ENCODE measurements around the gene LRCH3. TPM values are rescaled to one million over a fixed set of nuclear protein-coding genes. Genes with fewer than 3 reads are reported as not detected.
A peak's percentile ranks its signal among the peaks of the same experiment; 100 is the strongest.

LRCH3 gene
- total RNA-seq, 4 donors from 2014 or later = 15.0 to 197 (median 23.2) TPM

GRCh38 chr3:197874653-197875052 lies 83.6 kb downstream of the LRCH3 start:
- Histone ChIP-seq H3K4me1 (no peaks in the 10 kb centered on the region), H3K4me3 (no peak overlapping the region), H3K9me3 (no peaks in the 10 kb centered on the region), H3K27ac (peak overlapping the region in 2 of 4 donors; percentile 26 to 53), H3K36me3 (peaks cover 0 to 95% (median 20%) of the 10 kb centered on the region in 3 donors), H3K27me3 (no peaks in the 10 kb centered on the region)
- no peak for DNase-seq
- TF ChIP-seq POLR2A (IDR thresholded peaks at IDR 0.05) (no peak), CTCF (IDR thresholded peaks at IDR 0.05) (no peak)
- intact Hi-C loops (cut with DNase I) = no loop called here
- 81% methylated on average over 4 to 6 of the region's 6 CpGs for WGBS, 2 donors

GRCh38 chr3:197877902-197878301 lies 86.8 kb downstream of the LRCH3 start:
- Histone ChIP-seq H3K27ac (no peak overlapping the region), H3K27me3 (no peaks in the 10 kb centered on the region), H3K9me3 (no peaks in the 10 kb centered on the region), H3K36me3 (peaks cover 0 to 85% (median 7%) of the 10 kb centered on the region in 3 donors), H3K4me3 (no peak overlapping the region), H3K4me1 (peaks cover 0 to 5% (median 0%) of the 10 kb centered on the region in 3 donors)
- intact Hi-C loops (cut with DNase I) = no loop called here
- no peak for DNase-seq
- no peak for TF ChIP-seq POLR2A (IDR thresholded peaks at IDR 0.05)
- TF ChIP-seq CTCF (IDR thresholded peaks at IDR 0.05) = no peak
- 96 to 98% methylated on average over 4 of the region's 4 CpGs for WGBS, 2 donors

GRCh38 chr3:197878427-197878826 lies 87.4 kb downstream of the LRCH3 start:
- intact Hi-C loops (cut with DNase I) = no loop called here
- Histone ChIP-seq H3K36me3 (peaks cover 0 to 82% (median 3%) of the 10 kb centered on the region in 3 donors), H3K4me3 (no peak overlapping the region), H3K27me3 (no peaks in the 10 kb centered on the region), H3K4me1 (peaks cover 0 to 5% (median 0%) of the 10 kb centered on the region in 3 donors), H3K27ac (no peak overlapping the region), H3K9me3 (no peaks in the 10 kb centered on the region)
- 68 to 72% methylated on average over 8 of the region's 8 CpGs for WGBS, 2 donors
- DNase-seq = no peak
- no peak for TF ChIP-seq POLR2A (IDR thresholded peaks at IDR 0.05)
- TF ChIP-seq CTCF (IDR thresholded peaks at IDR 0.05) = no peak

- Histone ChIP-seq H3K4me1 (peaks cover 0 to 5% (median 0%) of the 10 kb centered on the region in 3 donors), H3K36me3 (peaks cover 0 to 78% (median 3%) of the 10 kb centered on the region in 3 donors), H3K27ac (no peak overlapping the region), H3K27me3 (no peaks in the 10 kb centered on the region), H3K9me3 (no peaks in the 10 kb centered on the region), H3K4me3 (no peak overlapping the region)
- 75 to 83% methylated on average over 16 to 17 of the region's 17 CpGs for WGBS, 2 donors
- TF ChIP-seq CTCF (IDR thresholded peaks at IDR 0.05) = no peak
- intact Hi-C loops (cut with DNase I) = no loop called here
- DNase-seq = no peak
Observed at GRCh38 chr3:197880491-197881269, 89.6 kb downstream of the LRCH3 start.

GRCh38 chr3:197881270-197881969 lies 90.4 kb downstream of the LRCH3 start:
- peaks cover 0 to 5% (median 0%) of the 10 kb centered on the region in 3 donors for H3K4me1 ChIP-seq
- H3K36me3 ChIP-seq = peaks cover 0 to 71% (median 3%) of the 10 kb centered on the region in 3 donors
- no peaks in the 10 kb centered on the region for H3K27me3 ChIP-seq
- 79 to 81% methylated on average over 8 of the region's 8 CpGs for WGBS, 2 donors
- H3K27ac ChIP-seq = no peak overlapping the region
- no peak overlapping the region for H3K4me3 ChIP-seq
- TF ChIP-seq CTCF (IDR thresholded peaks at IDR 0.05) (no peak), POLR2A (IDR thresholded peaks at IDR 0.05) (no peak)
- intact Hi-C loops (cut with DNase I) = no loop called here
- H3K9me3 ChIP-seq = no peaks in the 10 kb centered on the region
- DNase-seq = no peak
